ENCODE results near the gene COG6. TPM values are rescaled to one million over a fixed set of nuclear protein-coding genes. Genes with fewer than 3 reads are reported as not detected.

COG6 gene
- total RNA-seq, 1 donor from 2014 or later = 33.4 TPM

DNA sequence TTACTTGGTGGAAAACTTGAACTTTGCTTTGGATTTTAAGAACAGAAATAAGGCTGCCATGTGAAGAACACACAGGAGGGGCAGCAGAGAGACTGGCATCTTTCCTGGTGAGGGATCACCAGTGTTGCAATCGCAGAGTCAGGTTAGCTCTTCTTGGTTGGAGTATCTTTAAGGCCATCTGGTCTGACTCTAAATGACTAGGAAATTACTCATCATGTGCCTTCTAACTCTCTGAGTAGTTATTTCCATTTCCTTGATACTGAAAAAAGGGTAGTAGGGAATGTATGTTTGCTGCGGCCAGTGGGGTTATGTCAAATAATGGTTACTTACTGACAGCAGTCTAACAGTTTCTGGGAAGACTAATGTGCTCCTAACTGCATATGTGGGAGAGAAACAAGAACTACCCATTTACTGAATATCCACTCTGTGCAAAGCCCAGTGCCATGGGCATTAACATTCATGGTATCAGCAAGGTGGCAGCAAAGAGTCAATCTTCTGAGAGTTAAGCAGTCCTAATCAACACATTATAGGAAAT lies 122.1 kb downstream of the COG6 start:
- intact Hi-C loops (cut with micrococcal nuclease) = no loop called here
- no peaks in the 10 kb centered on the region for H3K27me3 ChIP-seq (ENCODE audit: low read depth)
- TF ChIP-seq, protein P1, sequence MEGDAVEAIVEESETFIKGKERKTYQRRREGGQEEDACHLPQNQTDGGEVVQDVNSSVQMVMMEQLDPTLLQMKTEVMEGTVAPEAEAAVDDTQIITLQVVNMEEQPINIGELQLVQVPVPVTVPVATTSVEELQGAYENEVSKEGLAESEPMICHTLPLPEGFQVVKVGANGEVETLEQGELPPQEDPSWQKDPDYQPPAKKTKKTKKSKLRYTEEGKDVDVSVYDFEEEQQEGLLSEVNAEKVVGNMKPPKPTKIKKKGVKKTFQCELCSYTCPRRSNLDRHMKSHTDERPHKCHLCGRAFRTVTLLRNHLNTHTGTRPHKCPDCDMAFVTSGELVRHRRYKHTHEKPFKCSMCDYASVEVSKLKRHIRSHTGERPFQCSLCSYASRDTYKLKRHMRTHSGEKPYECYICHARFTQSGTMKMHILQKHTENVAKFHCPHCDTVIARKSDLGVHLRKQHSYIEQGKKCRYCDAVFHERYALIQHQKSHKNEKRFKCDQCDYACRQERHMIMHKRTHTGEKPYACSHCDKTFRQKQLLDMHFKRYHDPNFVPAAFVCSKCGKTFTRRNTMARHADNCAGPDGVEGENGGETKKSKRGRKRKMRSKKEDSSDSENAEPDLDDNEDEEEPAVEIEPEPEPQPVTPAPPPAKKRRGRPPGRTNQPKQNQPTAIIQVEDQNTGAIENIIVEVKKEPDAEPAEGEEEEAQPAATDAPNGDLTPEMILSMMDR (IDR thresholded peaks at IDR 0.05; ENCODE audit: borderline replicate concordance) = peak; percentile 45
- peaks cover 9% of the 10 kb centered on the region for H3K9me3 ChIP-seq (replicated peaks)
- peaks cover 11% of the 10 kb centered on the region for H3K4me1 ChIP-seq
- no peak for DNase-seq
- no peak overlapping the region for H3K27ac ChIP-seq (replicated peaks)
- no peaks in the 10 kb centered on the region for H3K36me3 ChIP-seq
- H3K4me3 ChIP-seq = no peak overlapping the region

DNA sequence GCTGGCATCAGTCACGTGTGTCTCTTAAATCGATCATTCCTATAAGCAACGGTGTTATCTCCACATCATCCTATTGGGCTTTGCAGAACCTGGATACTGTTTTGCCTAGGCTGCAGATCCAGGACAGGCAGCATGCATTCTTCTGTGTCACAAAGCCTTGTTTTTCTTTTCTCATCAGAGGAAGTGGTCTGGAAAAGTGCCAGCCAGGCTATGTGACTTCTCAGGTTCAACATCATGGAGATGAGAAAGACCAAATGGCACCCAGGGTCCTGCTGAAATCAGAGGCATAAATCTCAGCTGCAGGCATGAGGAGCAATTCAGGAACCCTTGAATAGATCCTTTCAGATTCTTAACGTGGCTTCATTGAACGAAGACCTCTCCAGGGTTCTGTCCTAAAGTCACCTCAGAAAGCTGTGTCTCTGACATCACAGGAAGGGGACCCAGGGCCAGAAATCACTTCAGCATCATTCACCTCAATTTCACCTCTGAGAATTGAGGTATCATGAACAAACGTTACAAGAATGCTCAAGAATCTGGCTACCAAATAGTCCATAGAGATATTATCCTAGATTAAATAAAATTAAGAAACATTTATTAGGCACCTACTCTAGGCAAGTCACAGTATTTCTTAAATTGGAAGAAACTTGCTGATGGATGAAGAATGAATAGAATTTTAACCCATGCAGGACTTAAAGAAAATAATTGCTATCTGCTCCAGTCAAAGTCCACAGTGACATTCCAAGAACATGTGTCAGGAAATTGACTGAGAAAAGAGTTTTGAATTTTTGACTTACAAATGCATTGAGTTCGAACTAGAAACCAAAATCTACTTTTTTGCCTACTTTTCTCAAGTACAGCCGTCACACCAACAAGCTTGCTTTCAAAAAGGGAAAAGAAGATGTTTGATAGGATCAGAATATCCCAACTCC lies 124.1 kb downstream of the COG6 start:
- DNase-seq = no peak
- Histone ChIP-seq H3K4me3 (no peak overlapping the region), H3K27ac (replicated peaks) (no peak overlapping the region), H3K36me3 (no peaks in the 10 kb centered on the region), H3K4me1 (peaks cover 17% of the 10 kb centered on the region), H3K9me3 (replicated peaks) (peaks cover 9% of the 10 kb centered on the region), H3K27me3 (ENCODE audit: low read depth) (no peaks in the 10 kb centered on the region)
- intact Hi-C loops (cut with micrococcal nuclease) = no loop called here
- TF ChIP-seq, protein P1 (IDR thresholded peaks at IDR 0.05; ENCODE audit: borderline replicate concordance) = no peak

DNA sequence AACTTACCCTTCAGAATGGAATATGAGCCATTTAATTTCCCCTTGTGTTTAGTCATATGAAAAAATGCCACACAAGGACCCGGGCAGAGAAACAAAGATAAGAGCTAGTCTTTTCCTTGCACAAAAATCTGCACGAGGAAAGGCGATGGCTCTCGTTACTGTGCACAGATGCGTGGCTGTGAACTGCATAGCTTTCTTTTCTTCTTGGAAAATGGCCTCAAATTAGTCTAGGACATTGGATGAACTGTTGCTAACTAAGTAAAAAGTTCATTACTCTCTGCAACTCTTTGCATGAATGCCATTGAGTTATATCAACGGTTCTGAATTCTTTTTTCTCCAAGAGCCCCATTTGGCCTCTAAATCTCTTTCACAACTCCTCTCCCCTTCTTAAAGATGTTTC lies 125.2 kb downstream of the COG6 start:
- Histone ChIP-seq H3K4me3 (no peak overlapping the region), H3K4me1 (peaks cover 18% of the 10 kb centered on the region), H3K27me3 (ENCODE audit: low read depth) (no peaks in the 10 kb centered on the region), H3K27ac (replicated peaks) (peak overlapping the region; percentile 29), H3K36me3 (no peaks in the 10 kb centered on the region), H3K9me3 (replicated peaks) (peaks cover 9% of the 10 kb centered on the region)
- TF ChIP-seq, protein P1 (IDR thresholded peaks at IDR 0.05; ENCODE audit: borderline replicate concordance) = no peak
- intact Hi-C loops (cut with micrococcal nuclease) = no loop called here
- no peak for DNase-seq

DNA sequence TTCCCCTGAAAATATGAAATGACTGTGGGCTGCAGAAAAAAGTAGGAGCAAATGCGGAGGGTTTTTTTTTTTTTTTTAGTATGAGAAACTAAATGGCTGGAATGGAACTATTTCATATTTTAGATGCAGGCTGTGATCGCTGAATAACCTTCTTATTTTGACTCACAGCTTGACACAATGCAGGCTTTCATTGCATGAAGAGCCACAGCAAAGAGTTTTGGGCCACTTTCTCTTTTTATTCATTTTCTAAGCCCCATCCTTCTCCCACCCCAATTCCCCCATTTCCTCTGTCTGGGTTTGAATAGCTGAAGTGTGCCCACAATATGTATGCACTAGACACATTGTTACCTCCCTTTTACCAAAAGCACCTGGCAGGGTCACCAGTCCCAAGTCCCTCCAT lies 125.9 kb downstream of the COG6 start:
- Histone ChIP-seq H3K4me1 (peaks cover 25% of the 10 kb centered on the region), H3K36me3 (no peaks in the 10 kb centered on the region), H3K27me3 (ENCODE audit: low read depth) (no peaks in the 10 kb centered on the region), H3K9me3 (replicated peaks) (peaks cover 9% of the 10 kb centered on the region), H3K27ac (replicated peaks) (no peak overlapping the region), H3K4me3 (no peak overlapping the region)
- no peak for DNase-seq
- intact Hi-C loops (cut with micrococcal nuclease) = no loop called here
- TF ChIP-seq, protein P1 (IDR thresholded peaks at IDR 0.05; ENCODE audit: borderline replicate concordance) = no peak

DNA sequence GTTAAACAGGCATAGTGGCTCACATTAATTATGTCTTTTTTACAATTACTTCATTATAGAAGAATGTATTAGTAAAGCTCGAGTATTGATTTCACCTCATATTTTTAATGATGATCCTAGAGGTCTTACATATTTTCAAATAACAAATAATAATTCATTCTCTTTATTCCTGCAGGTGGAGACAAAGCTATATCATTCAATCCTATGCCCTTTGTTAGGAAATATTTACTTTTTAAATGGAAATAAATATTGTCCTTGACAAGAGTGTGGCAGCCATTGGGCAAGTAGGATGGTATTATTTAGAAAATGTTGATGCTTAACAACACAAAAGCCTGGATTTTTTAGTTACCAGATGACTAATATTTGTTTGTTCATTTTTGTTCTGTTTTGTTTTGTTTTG lies 127.6 kb downstream of the COG6 start:
- intact Hi-C loops (cut with micrococcal nuclease) = no loop called here
- Histone ChIP-seq H3K27ac (replicated peaks) (no peak overlapping the region), H3K4me3 (no peak overlapping the region), H3K4me1 (peaks cover 30% of the 10 kb centered on the region), H3K36me3 (no peaks in the 10 kb centered on the region), H3K27me3 (ENCODE audit: low read depth) (no peaks in the 10 kb centered on the region), H3K9me3 (replicated peaks) (peaks cover 9% of the 10 kb centered on the region)
- TF ChIP-seq, protein P1 (IDR thresholded peaks at IDR 0.05; ENCODE audit: borderline replicate concordance) = peak; percentile 21
- DNase-seq = no peak

All from left ventricle myocardium inferior (tissue), 1 donor.